CD4-positive, CD25-positive, alpha-beta regulatory T cell (primary cell): ENCODE data around the gene SLC41A3. TPM values are rescaled to one million over a fixed set of nuclear protein-coding genes. Genes with fewer than 3 reads are reported as not detected.
"Not testable (repeated sequence)": the region's sequence is repeated elsewhere in the genome, so short reads cannot be mapped to it uniquely, and the experiment has no call there.

Experiments used
- ATAC-seq, 2 donors: fragments of 150-1000 bp; cut with Tn5 transposase; one replicate each; pipeline ENCODE4 v1.10.0; 2021; ENCODE audit warnings: low read depth in 2 of 2, moderate number of reproducible peaks in 2 of 2, moderate library complexity in 1 of 2
- DNase-seq, 3 donors: peaks; one replicate each; pipeline versions ENCODE4 v3.0.0 to v3.0.0-alpha.2; 2012 to 2022; ENCODE audit warnings: mixed read lengths in 1 of 3
- H3K27ac ChIP-seq: one replicate; pipeline ENCODE4 v1.7.0; 2013; ENCODE audit warnings: mild to moderate bottlenecking, low read length; ENCODE audit not compliant: insufficient read depth, poor library complexity, severe bottlenecking
- H3K27me3 ChIP-seq: one replicate; pipeline ENCODE4 v1.7.0; 2013; ENCODE audit warnings: low read length; ENCODE audit not compliant: control insufficient read depth, insufficient read depth
- H3K36me3 ChIP-seq: one replicate; pipeline ENCODE4 v1.7.0; 2013; ENCODE audit warnings: mild to moderate bottlenecking, low read length, moderate library complexity; ENCODE audit not compliant: control insufficient read depth, insufficient read depth
- H3K4me1 ChIP-seq: 2 replicates; pipeline ENCODE4 v1.7.0; 2013; ENCODE audit warnings: mild to moderate bottlenecking, low read length; ENCODE audit not compliant: insufficient read depth, control insufficient read depth, poor library complexity, severe bottlenecking
- H3K4me3 ChIP-seq: one replicate; pipeline ENCODE4 v1.7.0; 2013; ENCODE audit warnings: low read depth, mild to moderate bottlenecking, low read length, moderate library complexity
- H3K9me3 ChIP-seq, 2 experiments: 1 replicate in 1 of 2; 2 replicates in 1 of 2; pipeline ENCODE4 v1.7.0; 2013; ENCODE audit warnings: low read length in 2 of 2, mild to moderate bottlenecking in 1 of 2, moderate library complexity in 1 of 2; ENCODE audit not compliant: control insufficient read depth in 2 of 2
- H3K27ac Mint-ChIP-seq, 3 donors: one replicate each; pipeline ENCODE4 v1.8.0; 2020 to 2022; ENCODE audit warnings: mild to moderate bottlenecking in 3 of 3, mixed read lengths in 3 of 3, moderate library complexity in 2 of 3
- H3K27me3 Mint-ChIP-seq: one replicate; pipeline ENCODE4 v1.8.0; 2022; ENCODE audit warnings: mild to moderate bottlenecking, mixed read lengths
- H3K36me3 Mint-ChIP-seq: one replicate; pipeline ENCODE4 v1.8.0; 2020; ENCODE audit warnings: mixed read lengths
- H3K4me1 Mint-ChIP-seq, 4 donors: one replicate each; pipeline ENCODE4 v1.8.0; 2020 to 2022; ENCODE audit warnings: mixed read lengths in 4 of 4, mild to moderate bottlenecking in 1 of 4
- H3K4me3 Mint-ChIP-seq, 4 donors: one replicate each; pipeline ENCODE4 v1.8.0; 2020 to 2022; ENCODE audit warnings: mild to moderate bottlenecking in 4 of 4, mixed read lengths in 4 of 4, moderate library complexity in 3 of 4
- H3K9me3 Mint-ChIP-seq, 7 donors: one replicate each; pipeline ENCODE4 v1.8.0; 2020 to 2022; ENCODE audit warnings: mixed read lengths in 7 of 7, mild to moderate bottlenecking in 3 of 7, moderate library complexity in 2 of 7
- polyA plus RNA-seq, 4 donors: library from polyadenylated mRNA; unstranded; fragments of 300-500 nt; fragmentation: Illumina TruSeq; gene quantifications; one replicate each; pipeline ENCODE4 v1.2.3, GENCODE V29; 2021
- total RNA-seq: library from RNA; stranded (reverse); gene quantifications from one replicate; pipeline ENCODE4 v1.2.3, GENCODE V29; 2022

Gene SLC41A3
- total and polyA plus RNA-seq, 5 donors from 2014 or later = 31.2 to 51.3 (median 40.3) TPM

- ATAC-seq (no peak), DNase-seq (no peak)
- Histone ChIP-seq H3K27me3 (no peaks in the 10 kb centered on the region), H3K27ac (no peak overlapping the region), H3K4me1 (peaks cover 4% of the 10 kb centered on the region), H3K9me3 (peaks cover 0 to 5% of the 10 kb centered on the region in 2 experiments), H3K4me3 (no peak overlapping the region), H3K36me3 (no peaks in the 10 kb centered on the region)
- Mint-ChIP-seq H3K9me3 (peaks cover 0 to 10% (median 3%) of the 10 kb centered on the region in 7 donors), H3K27me3 (no peaks in the 10 kb centered on the region), H3K27ac (no peak overlapping the region), H3K36me3 (peaks cover 53% of the 10 kb centered on the region), H3K4me3 (no peak overlapping the region), H3K4me1 (peaks cover 5 to 14% (median 10%) of the 10 kb centered on the region in 4 donors)
Observed at GRCh38 chr3:126040386-126040785, 43.5 kb downstream of the SLC41A3 start.

- peaks cover 10% of the 10 kb centered on the region for H3K4me1 ChIP-seq
- Mint-ChIP-seq H3K9me3 (peaks cover 0 to 10% (median 4%) of the 10 kb centered on the region in 7 donors), H3K27ac (no peak overlapping the region), H3K4me3 (no peak overlapping the region), H3K4me1 (peaks cover 7 to 17% (median 15%) of the 10 kb centered on the region in 4 donors), H3K36me3 (peaks cover 58% of the 10 kb centered on the region), H3K27me3 (no peaks in the 10 kb centered on the region)
- no peak for ATAC-seq
- H3K9me3 ChIP-seq = peaks cover 0 to 5% of the 10 kb centered on the region in 2 experiments
- H3K27me3 ChIP-seq = no peaks in the 10 kb centered on the region
- no peak overlapping the region for H3K4me3 ChIP-seq
- DNase-seq = no peak
- H3K27ac ChIP-seq = no peak overlapping the region
- no peaks in the 10 kb centered on the region for H3K36me3 ChIP-seq
Observed at GRCh38 chr3:126039870-126040269, 44.1 kb downstream of the SLC41A3 start.

GRCh38 chr3:126038791-126039190, 45.1 kb downstream of the SLC41A3 start:
- H3K27ac ChIP-seq, H3K36me3 ChIP-seq, H3K9me3 ChIP-seq, H3K27me3 ChIP-seq, H3K27ac Mint-ChIP-seq, H3K27me3 Mint-ChIP-seq, ATAC-seq, DNase-seq, H3K4me3 ChIP-seq: not testable (repeated sequence)
- peak overlapping the region in 1 of 4 donors; percentile 53 for H3K4me3 Mint-ChIP-seq
- peaks cover 20% of the 10 kb centered on the region for H3K4me1 ChIP-seq
- peaks cover 0 to 10% (median 4%) of the 10 kb centered on the region in 7 donors for H3K9me3 Mint-ChIP-seq
- H3K4me1 Mint-ChIP-seq = peaks cover 16 to 27% (median 22%) of the 10 kb centered on the region in 4 donors
- H3K36me3 Mint-ChIP-seq = peaks cover 61% of the 10 kb centered on the region

GRCh38 chr3:126036056-126036549, 47.8 kb downstream of the SLC41A3 start:
- no peak for ATAC-seq
- no peaks in the 10 kb centered on the region for H3K27me3 ChIP-seq
- H3K27ac ChIP-seq = no peak overlapping the region
- H3K4me3 ChIP-seq = no peak overlapping the region
- H3K36me3 ChIP-seq = peaks cover 5% of the 10 kb centered on the region
- Mint-ChIP-seq H3K9me3 (peaks cover 0 to 4% (median 3%) of the 10 kb centered on the region in 7 donors), H3K27me3 (no peaks in the 10 kb centered on the region), H3K4me3 (peak overlapping the region in 1 of 4 donors; percentile 41), H3K36me3 (peaks cover 73% of the 10 kb centered on the region), H3K27ac (peak overlapping the region in 2 of 3 donors; percentile 48 to 54), H3K4me1 (peaks cover 16 to 33% (median 29%) of the 10 kb centered on the region in 4 donors)
- H3K9me3 ChIP-seq = no peaks in the 10 kb centered on the region
- H3K4me1 ChIP-seq = peaks cover 22% of the 10 kb centered on the region
- DNase-seq = no peak

GRCh38 chr3:126035362-126036050, 48.4 kb downstream of the SLC41A3 start:
- Mint-ChIP-seq H3K27ac (peak overlapping the region; percentile 32 to 95 (median 54)), H3K36me3 (peaks cover 71% of the 10 kb centered on the region), H3K9me3 (peaks cover 0 to 4% (median 3%) of the 10 kb centered on the region in 7 donors), H3K27me3 (no peaks in the 10 kb centered on the region), H3K4me1 (peaks cover 16 to 33% (median 29%) of the 10 kb centered on the region in 4 donors), H3K4me3 (peak overlapping the region; percentile 41 to 90 (median 50))
- Histone ChIP-seq H3K9me3 (no peaks in the 10 kb centered on the region), H3K36me3 (peaks cover 8% of the 10 kb centered on the region), H3K4me1 (peaks cover 22% of the 10 kb centered on the region), H3K27me3 (no peaks in the 10 kb centered on the region), H3K4me3 (peak overlapping the region; percentile 9), H3K27ac (peak overlapping the region; percentile 70)
- ATAC-seq (no peak), DNase-seq (no peak)

- Histone ChIP-seq H3K27ac (peak overlapping the region; percentile 70), H3K9me3 (no peaks in the 10 kb centered on the region), H3K36me3 (peaks cover 8% of the 10 kb centered on the region), H3K4me3 (peak overlapping the region; percentile 9), H3K4me1 (peaks cover 22% of the 10 kb centered on the region), H3K27me3 (no peaks in the 10 kb centered on the region)
- Mint-ChIP-seq H3K27me3 (no peaks in the 10 kb centered on the region), H3K36me3 (peaks cover 66% of the 10 kb centered on the region), H3K4me1 (peaks cover 16 to 33% (median 28%) of the 10 kb centered on the region in 4 donors), H3K9me3 (peaks cover 0 to 4% (median 3%) of the 10 kb centered on the region in 7 donors), H3K27ac (peak overlapping the region; percentile 54 to 95 (median 95)), H3K4me3 (peak overlapping the region; percentile 44 to 90 (median 62))
- DNase-seq (peak; percentile 9 to 89 (median 22)), ATAC-seq (peak; percentile 90 to 91)
Observed at GRCh38 chr3:126034481-126035361, 49.2 kb downstream of the SLC41A3 start.

GRCh38 chr3:126033765-126034164, 50.2 kb downstream of the SLC41A3 start:
- H3K36me3 Mint-ChIP-seq = peaks cover 74% of the 10 kb centered on the region
- Histone ChIP-seq H3K9me3 (peaks cover 0 to 3% of the 10 kb centered on the region in 2 experiments), H3K36me3 (peaks cover 12% of the 10 kb centered on the region), H3K27me3 (no peaks in the 10 kb centered on the region), H3K27ac (peak overlapping the region; percentile 70), H3K4me3 (no peak overlapping the region), H3K4me1 (peaks cover 22% of the 10 kb centered on the region)
- peak overlapping the region; percentile 54 to 95 (median 95) for H3K27ac Mint-ChIP-seq
- H3K9me3 Mint-ChIP-seq = peaks cover 0 to 8% (median 4%) of the 10 kb centered on the region in 7 donors
- DNase-seq (no peak), ATAC-seq (no peak)
- H3K4me3 Mint-ChIP-seq = no peak overlapping the region
- peaks cover 12 to 33% (median 28%) of the 10 kb centered on the region in 4 donors for H3K4me1 Mint-ChIP-seq
- H3K27me3 Mint-ChIP-seq = no peaks in the 10 kb centered on the region
